Measurements from ENCODE around the gene SERF1B. TPM values are rescaled to one million over a fixed set of nuclear protein-coding genes. Genes with fewer than 3 reads are reported as not detected.

Gene SERF1B
- polyA plus RNA-seq, result 201 and 210 TPM in 2 replicates

DNA sequence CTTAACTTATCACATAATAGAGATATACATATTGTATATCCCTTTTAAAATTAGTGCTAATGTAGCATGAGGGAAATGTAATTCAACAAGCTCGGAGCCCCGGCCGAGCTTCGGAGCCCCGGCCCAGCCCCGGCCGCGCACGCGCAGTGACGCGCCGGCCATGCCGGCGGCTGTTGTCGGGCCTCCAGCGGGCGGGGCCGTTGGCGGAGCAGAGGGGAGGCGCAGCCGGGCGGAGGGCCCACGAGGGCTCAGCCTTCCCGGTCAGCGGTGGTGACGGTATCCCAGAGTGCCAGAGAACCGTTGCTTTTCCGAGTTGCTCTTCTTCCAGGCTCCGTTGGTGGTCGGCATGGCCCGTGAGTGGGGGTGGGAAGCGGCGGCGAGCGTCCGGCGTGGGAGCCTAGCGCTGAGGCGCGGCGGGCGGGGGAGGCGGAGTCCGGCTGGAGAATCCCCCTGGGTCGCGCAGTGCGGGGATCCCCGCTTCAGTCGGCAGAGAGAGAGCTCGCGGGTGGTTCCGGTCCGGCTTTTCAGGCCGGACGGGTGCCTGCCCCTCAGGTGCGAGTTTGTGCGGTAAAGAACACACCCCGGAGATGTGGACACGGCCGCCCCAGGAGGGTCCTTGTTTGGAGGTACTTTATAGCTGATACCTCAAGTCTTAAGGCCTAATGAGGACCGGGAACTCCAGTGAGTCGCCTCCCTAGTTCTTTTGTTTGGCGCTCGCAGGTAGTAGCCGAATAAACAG lies at the start of gene SERF1B:
TSS of gene SERF1B (plus strand) at position 146 of the 739 bp plus-strand sequence. CDS start at position 347, 201 bp downstream.

Other genes starting within 250 kb of the SERF1B start
- gene SMN2, start 24.4 kb downstream of the SERF1B start, polyA plus RNA-seq, result 62.0 and 86.1 TPM in 2 replicates

All from Purkinje cell (primary cell).